ENCODE data around the gene TGFBR3. TPM values are rescaled to one million over a fixed set of nuclear protein-coding genes. Genes with fewer than 3 reads are reported as not detected.

The TGFBR3 gene
- total and polyA plus RNA-seq, 2 of the 13 experiments (the other 11 are each of a cell fraction or from before 2014, with no cell fraction given): 76.5 to 195 TPM

GRCh38 chr1:91718368-91718767, 167.6 kb downstream of the TGFBR3 start:
- ChIA-PET CTCF (ENCODE audit: low intra/inter-chr PET ratio, low total read pairs) (no interaction called here), POLR2A (interaction anchor here (0.7 kb wide), 1 partner anchor 19 kb away, joined by 3 read pairs; no protein-coding TSS in a partner anchor)
- Histone ChIP-seq H3K79me2 (ENCODE audit: insufficient read depth, low read length) (no peaks in the 10 kb centered on the region), H3K4me2 (ENCODE audit: low read depth, low read length) (no peak overlapping the region), H3K4me3 (replicated peaks in 1 of 3; ENCODE audit: insufficient read depth in 1 of 3, low read depth in 2 of 3, low read length in 3 of 3) (no peak overlapping the region), H3K27ac (ENCODE audit: extremely low read length, insufficient read depth, low read length) (peak overlapping the region; percentile 56), H3K27me3 (ENCODE audit: control insufficient read depth in 1 of 2, insufficient read depth in 2 of 2, low read length in 2 of 2) (no peaks in the 10 kb centered on the region), H3K9ac (ENCODE audit: insufficient read depth, low read depth, low read length) (no peak overlapping the region), H2AFZ (ENCODE audit: low read length) (no peak overlapping the region), H3K9me3 (ENCODE audit: low read length) (no peaks in the 10 kb centered on the region), H3K36me3 (replicated peaks in 1 of 2; ENCODE audit: control insufficient read depth in 1 of 2, insufficient read depth in 2 of 2, low read length in 2 of 2) (peaks cover 33 to 83% of the 10 kb centered on the region in 2 experiments), H3K4me1 (ENCODE audit: insufficient read depth, low read length) (peaks cover 27% of the 10 kb centered on the region), H4K20me1 (ENCODE audit: insufficient read depth, low read length) (no peaks in the 10 kb centered on the region)
- WGBS (ENCODE audit: low lambda C conversion rate): 100% methylated on average over 1 of the region's 2 CpGs
- in situ Hi-C loops (cut with HindIII; ENCODE audit: extremely low pct_ligation_motif_present, low pct_unique_long_range_greater_than_20kb) (no loop called here), intact Hi-C loops (cut with micrococcal nuclease; ENCODE audit: unreplicated experiment) (no loop called here)
- ATAC-seq (no peak), DNase-seq (ENCODE audit: low spot score) (no peak), FAIRE-seq (no peak)
- TF ChIP-seq BATF2 (CRISPR knock-in tag; IDR thresholded peaks at IDR 0.05) (no peak), FOXK1 (CRISPR knock-in tag; IDR thresholded peaks at IDR 0.05; ENCODE audit: borderline replicate concordance, low read depth) (no peak), MAFK (conservative IDR thresholded peaks at IDR 0.05 in 1 of 2, IDR thresholded peaks at IDR 0.05 in 1 of 2; ENCODE audit: low read length in 2 of 2) (peak; percentile 68 to 85), PTBP1 (IDR thresholded peaks at IDR 0.05; ENCODE audit: low read depth, low read length, poor library complexity, severe bottlenecking) (no peak), MAFF (IDR thresholded peaks at IDR 0.05; ENCODE audit: low read depth, low read length) (peak; percentile 77)
- no TSS peak for BruUV-seq (replicated peaks)

- FAIRE-seq (no peak), DNase-seq (ENCODE audit: low spot score) (no peak), ATAC-seq (no peak)
- Histone ChIP-seq H3K4me2 (ENCODE audit: low read depth, low read length) (no peak overlapping the region), H3K9me3 (ENCODE audit: low read length) (no peaks in the 10 kb centered on the region), H3K36me3 (replicated peaks in 1 of 2; ENCODE audit: control insufficient read depth in 1 of 2, insufficient read depth in 2 of 2, low read length in 2 of 2) (peaks cover 33 to 84% of the 10 kb centered on the region in 2 experiments), H3K79me2 (ENCODE audit: insufficient read depth, low read length) (no peaks in the 10 kb centered on the region), H3K4me1 (ENCODE audit: insufficient read depth, low read length) (peaks cover 27% of the 10 kb centered on the region), H4K20me1 (ENCODE audit: insufficient read depth, low read length) (no peaks in the 10 kb centered on the region), H2AFZ (ENCODE audit: low read length) (no peak overlapping the region), H3K4me3 (replicated peaks in 1 of 3; ENCODE audit: insufficient read depth in 1 of 3, low read depth in 2 of 3, low read length in 3 of 3) (no peak overlapping the region), H3K9ac (ENCODE audit: insufficient read depth, low read depth, low read length) (no peak overlapping the region), H3K27ac (ENCODE audit: extremely low read length, insufficient read depth, low read length) (peak overlapping the region; percentile 12), H3K27me3 (ENCODE audit: control insufficient read depth in 1 of 2, insufficient read depth in 2 of 2, low read length in 2 of 2) (no peaks in the 10 kb centered on the region)
- CTCF ChIA-PET (ENCODE audit: low intra/inter-chr PET ratio, low total read pairs): no interaction called here
- POLR2A ChIA-PET: no interaction called here
- in situ Hi-C loops (cut with HindIII; ENCODE audit: extremely low pct_ligation_motif_present, low pct_unique_long_range_greater_than_20kb): no loop called here
- intact Hi-C loops (cut with micrococcal nuclease; ENCODE audit: unreplicated experiment): no loop called here
- 96% methylated on average over 2 of the region's 2 CpGs for WGBS (ENCODE audit: low lambda C conversion rate)
- BruUV-seq (replicated peaks): no TSS peak
- TF ChIP-seq ZSCAN20 (CRISPR knock-in tag; IDR thresholded peaks at IDR 0.05; ENCODE audit: borderline replicate concordance): no peak
- no peak for TF ChIP-seq EED (CRISPR knock-in tag; IDR thresholded peaks at IDR 0.05)
- TF ChIP-seq ZNF282 (IDR thresholded peaks at IDR 0.05; ENCODE audit: partially characterized antibody): no peak
- no peak for TF ChIP-seq PREB (CRISPR knock-in tag; IDR thresholded peaks at IDR 0.05)
- TF ChIP-seq TEAD3 (CRISPR knock-in tag; optimal IDR thresholded peaks at IDR 0.05; ENCODE audit: borderline replicate concordance): no peak
- TF ChIP-seq HOXA7 (CRISPR knock-in tag; IDR thresholded peaks at IDR 0.05): no peak
- no peak for TF ChIP-seq ZMYM2 (CRISPR knock-in tag; IDR thresholded peaks at IDR 0.05)
- TF ChIP-seq KDM5B (CRISPR knock-in tag; IDR thresholded peaks at IDR 0.05; ENCODE audit: borderline replicate concordance): no peak
- no peak for TF ChIP-seq GATAD2A (CRISPR knock-in tag; IDR thresholded peaks at IDR 0.05)
- no peak for TF ChIP-seq MXD1 (CRISPR knock-in tag; IDR thresholded peaks at IDR 0.05)
Observed at GRCh38 chr1:91717839-91718238, 168.1 kb downstream of the TGFBR3 start.
